ENCODE measurements around the gene PDCD2.
"Not testable (repeated sequence)": the region's sequence is repeated elsewhere in the genome, so short reads cannot be mapped to it uniquely, and the experiment has no call there.

Gene PDCD2

DNA sequence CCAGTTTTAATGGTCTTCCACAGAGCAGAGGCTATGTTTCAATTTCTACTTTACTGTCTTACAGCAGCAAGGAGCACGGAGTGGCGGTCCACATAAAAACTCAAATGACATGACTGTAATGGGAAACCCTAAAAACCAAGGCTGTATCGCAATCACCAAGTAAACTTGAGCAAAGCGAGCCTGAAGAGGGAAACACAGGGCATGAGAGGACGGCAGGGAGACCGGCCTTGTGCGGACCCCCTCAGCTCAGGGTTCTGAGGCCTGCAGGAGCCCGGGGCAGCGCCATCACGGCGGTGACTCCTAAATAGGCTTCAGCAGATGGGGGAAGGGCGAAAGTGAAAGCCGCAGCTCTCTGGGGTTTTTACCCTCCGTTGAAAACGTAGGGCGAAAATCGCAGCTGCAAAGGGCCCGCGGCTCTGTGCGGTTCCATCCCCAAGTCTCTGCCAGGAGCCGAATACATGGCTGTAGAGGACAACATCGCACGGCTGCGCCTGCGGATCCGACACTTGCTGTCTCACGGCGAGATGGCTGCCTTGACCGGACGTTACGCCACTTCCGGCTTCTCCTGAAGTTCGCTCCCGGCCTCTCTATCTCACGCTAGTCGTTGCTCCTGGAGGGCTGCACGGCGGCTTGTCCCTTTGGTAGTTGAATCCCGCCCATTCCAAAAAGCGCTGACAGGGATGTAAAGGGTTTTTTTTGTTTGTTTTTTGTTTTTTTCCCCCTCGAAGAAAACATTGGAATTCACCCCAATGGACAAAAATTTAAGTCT, 31.5 kb downstream of the PDCD2 start, which contains the start of gene PSMB1:
Gene PSMB1 (minus strand): TSS at position 543 of the 769 bp plus-strand sequence. CDS start 65 bp downstream, at position 478.
- DNase-seq (ENCODE audit: low read depth in 2 of 2, low spot score in 1 of 2), result peak; percentile 58 to 66

DNA sequence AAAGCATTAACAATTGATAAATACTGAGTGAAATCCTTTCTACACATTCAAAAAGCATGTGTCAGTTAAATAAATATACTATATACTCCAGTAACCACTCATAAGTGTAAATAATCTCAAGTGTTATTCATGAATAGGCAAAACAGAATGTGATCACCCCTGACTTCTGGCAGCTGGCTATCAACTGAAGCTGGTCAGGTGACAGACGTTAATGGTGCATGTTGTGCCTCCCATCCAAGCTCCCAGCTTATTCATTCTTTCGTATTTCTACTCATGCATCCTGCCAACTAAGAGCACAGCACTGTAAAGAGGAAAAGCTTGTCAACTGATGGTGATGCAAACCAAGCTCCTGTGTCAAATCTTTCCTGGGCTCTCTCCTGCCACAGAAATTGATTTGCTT, 39.0 kb downstream of the PDCD2 start:
- DNase-seq (ENCODE audit: low read depth in 2 of 2, low spot score in 1 of 2), result no peak

- DNase-seq (ENCODE audit: low read depth in 2 of 2, low spot score in 1 of 2), result no peak
Measured at GRCh38 chr6:170542031-170542719, 42.3 kb downstream of the PDCD2 start.

GRCh38 chr6:170537329-170537728, 47.1 kb downstream of the PDCD2 start:
- DNase-seq (ENCODE audit: low read depth in 2 of 2, low spot score in 1 of 2), result no peak

DNA sequence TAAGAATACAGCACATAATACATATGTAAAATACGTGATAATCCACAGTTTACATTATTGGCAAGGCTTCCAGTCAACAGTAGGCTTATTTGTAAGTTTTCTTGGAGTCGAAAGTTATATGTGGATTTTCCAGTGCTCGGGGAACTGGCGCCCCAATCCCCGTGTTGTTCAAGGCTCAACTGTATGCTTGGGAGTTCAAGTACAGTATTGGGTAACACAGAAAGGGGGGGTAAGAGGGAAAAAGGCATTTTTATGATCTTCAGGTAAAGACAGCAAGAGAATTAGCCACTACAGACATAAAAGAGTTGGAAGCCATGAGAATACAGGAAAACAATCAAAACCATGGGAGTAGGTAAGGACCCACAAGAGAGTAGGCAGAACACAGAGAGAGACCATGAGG, 47.8 kb downstream of the PDCD2 start:
- DNase-seq (ENCODE audit: low read depth in 2 of 2, low spot score in 1 of 2), result no peak

DNA sequence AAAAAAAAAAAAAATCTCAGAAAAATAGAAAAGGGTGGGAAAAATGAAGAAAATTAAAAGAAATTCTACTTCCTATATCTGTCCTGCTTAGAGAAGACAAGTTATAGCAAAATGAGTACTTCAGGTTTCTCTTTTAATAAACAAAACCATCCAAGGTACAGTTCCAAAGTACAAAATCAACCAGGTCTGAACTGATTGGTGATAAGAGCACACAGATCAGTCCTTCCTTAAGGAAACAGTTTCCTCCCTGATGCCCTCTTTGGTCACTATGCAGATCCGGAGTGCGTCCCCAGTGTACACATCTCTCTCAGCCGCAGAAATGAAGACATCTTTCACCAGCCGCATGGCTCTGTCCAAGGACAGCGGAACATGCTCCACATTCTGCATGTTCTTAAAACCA, 49.4 kb downstream of the PDCD2 start:
- no peak for DNase-seq (ENCODE audit: low read depth in 2 of 2, low spot score in 1 of 2)

DNA sequence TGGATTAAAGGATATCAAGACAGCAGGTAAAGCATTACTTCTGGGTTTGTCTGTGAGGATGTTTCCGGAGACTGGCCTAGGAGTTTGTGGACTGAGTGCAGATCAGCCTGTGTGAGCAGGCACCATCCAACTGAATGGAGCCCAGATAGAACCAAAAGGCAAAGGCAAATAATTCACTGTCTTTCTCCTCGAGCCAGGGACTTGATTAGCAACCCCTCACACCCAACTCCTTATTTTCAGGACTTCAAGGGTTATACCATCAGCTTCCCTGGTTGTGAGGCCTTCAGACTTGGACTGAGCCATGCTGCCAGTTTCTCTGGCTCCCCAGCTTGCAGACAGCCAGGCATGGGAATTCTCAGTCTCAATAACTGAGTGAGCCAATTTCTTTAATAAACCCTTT, 50.6 kb downstream of the PDCD2 start:
- DNase-seq (ENCODE audit: low read depth in 2 of 2, low spot score in 1 of 2), result no peak

DNA sequence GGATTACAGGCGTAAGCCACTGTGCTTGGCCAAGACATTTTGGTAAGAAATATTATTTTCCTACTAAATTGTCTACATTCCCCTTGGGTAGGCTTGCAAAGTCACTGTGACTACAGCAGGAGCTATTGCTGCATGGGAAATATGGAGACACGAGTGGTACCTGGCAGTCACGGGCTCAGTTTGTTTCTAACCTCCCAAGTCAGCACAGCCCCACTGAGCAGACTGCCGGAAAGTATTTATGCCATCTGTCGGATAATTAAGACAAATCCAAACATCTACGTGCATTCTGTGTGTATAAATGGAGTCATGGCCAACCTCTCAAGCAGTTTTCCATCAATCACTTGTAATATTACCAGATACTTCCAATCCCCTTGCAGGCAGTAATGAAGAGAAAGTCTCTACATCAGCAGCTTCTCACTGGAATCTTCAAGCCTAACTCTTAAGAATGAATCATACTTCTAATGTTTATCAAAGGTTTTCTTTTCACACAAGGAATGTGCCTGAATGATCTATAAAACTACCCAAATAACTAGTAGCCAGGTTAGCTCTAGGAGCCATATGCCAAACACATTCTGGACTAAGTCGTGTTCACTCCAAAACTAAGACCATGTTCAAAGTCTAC, 51.5 kb downstream of the PDCD2 start:
- no peak for DNase-seq (ENCODE audit: low read depth in 2 of 2, low spot score in 1 of 2)

DNA sequence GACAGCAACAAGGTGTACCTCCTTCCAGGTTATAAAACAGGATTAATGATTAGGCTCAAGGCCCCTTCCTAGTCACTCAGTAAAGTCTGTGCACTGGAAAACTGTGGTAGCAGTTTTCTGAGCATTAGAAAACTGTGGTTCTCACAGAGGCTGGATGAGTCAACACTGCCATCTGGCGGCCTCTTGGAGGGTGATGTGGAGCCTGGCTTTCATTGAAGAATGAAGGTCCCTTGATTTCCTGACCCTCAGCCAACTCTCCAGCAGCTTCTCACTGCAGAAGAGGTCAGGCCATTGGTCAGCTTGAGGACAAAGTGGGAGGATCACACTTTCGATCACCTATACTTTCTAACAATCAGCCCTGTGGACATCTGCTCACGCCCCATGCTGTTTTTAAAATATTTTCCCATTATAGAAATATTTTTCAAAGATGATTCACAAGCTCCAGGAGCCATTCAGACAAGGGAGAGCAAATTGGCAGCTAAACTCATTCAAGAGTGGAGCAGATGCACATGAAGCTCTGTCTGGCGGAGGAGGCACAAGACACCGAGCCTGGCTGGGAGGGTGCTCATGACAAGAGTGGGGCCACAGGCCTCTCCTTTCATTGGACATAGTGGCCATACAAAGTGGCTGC, 54.5 kb downstream of the PDCD2 start:
- peak; percentile 28 to 29 for DNase-seq (ENCODE audit: low read depth in 2 of 2, low spot score in 1 of 2)

DNA sequence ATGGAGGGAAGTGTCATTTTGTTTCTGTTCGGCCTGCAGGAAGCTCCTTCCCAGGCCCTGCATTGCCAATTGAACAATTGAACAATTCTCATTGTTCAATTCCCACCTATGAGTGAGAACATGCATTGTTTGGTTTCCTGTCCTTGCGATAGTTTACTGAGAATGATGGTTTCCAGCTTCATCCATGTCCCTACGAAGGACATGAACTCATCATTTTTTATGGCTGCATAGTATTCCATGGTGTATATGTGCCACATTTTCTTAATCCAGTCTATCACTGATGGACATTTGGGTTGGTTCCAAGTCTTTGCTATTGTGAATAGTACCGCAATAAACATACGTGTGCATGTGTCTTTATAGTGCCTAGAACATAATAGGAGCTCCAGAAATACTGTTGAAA, 56.4 kb downstream of the PDCD2 start:
- DNase-seq (ENCODE audit: low read depth in 2 of 2, low spot score in 1 of 2), result not testable (repeated sequence)

GRCh38 chr6:170525795-170526194, 58.6 kb downstream of the PDCD2 start:
- no peak for DNase-seq (ENCODE audit: low read depth in 2 of 2, low spot score in 1 of 2)

All from stimulated activated CD8-positive, alpha-beta memory T cell treated with anti-CD3 and anti-CD28 coated beads, Interleukin-4, amount 100 ng/mL, for 1 hour (primary cell).